ENCODE results near the gene ATP5IF1. TPM values are rescaled to one million over a fixed set of nuclear protein-coding genes. Genes with fewer than 3 reads are reported as not detected.
A peak's percentile ranks its signal among the peaks of the same experiment; 100 is the strongest.

The ATP5IF1 gene
- total RNA-seq, 2 donors from 2014 or later: 171 to 390 TPM

DNA sequence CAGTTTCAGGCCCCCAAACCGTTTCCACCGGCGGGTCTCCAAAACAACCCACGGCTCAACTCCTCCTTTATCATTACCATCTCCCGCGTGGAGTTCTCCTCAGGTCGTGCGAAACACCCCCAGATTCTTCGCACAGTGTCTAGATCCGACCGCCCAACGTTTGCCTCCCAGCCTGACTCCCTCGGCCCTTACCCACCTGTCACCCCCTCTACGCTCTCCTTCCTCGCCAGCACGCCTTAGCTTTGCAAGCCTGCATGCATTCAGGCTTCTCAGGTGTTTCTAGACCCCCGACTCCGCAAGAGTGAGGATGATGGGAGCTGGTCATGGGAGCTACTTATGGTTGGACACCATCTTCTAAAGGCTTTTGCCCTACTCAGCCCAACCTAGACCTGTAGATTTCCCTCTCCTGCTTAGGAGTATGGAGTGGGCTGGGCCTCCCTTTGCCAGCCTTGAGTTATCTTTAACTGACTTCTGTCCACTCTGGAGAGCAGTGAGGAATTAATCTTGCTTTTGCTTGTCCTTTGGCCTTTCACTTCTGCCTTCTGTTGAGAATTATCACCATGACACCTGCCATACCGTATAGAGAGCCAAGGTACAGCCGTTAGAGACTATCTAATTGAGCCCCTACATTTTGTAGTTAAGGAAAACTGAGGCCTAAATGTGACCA is 865 bp downstream of the ATP5IF1 start:
- intact Hi-C loops (cut with DNase I): no loop called here
- DNase-seq (ENCODE audit: low spot score): no peak
- TF ChIP-seq, protein P1, sequence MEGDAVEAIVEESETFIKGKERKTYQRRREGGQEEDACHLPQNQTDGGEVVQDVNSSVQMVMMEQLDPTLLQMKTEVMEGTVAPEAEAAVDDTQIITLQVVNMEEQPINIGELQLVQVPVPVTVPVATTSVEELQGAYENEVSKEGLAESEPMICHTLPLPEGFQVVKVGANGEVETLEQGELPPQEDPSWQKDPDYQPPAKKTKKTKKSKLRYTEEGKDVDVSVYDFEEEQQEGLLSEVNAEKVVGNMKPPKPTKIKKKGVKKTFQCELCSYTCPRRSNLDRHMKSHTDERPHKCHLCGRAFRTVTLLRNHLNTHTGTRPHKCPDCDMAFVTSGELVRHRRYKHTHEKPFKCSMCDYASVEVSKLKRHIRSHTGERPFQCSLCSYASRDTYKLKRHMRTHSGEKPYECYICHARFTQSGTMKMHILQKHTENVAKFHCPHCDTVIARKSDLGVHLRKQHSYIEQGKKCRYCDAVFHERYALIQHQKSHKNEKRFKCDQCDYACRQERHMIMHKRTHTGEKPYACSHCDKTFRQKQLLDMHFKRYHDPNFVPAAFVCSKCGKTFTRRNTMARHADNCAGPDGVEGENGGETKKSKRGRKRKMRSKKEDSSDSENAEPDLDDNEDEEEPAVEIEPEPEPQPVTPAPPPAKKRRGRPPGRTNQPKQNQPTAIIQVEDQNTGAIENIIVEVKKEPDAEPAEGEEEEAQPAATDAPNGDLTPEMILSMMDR (IDR thresholded peaks at IDR 0.05): no peak
- TF ChIP-seq POLR2AphosphoS5 (IDR thresholded peaks at IDR 0.05) (no peak), POLR2A (IDR thresholded peaks at IDR 0.05) (no peak)
- peaks cover 5% of the 10 kb centered on the region for H3K4me1 ChIP-seq (replicated peaks)
- 7% methylated on average over 20 of the region's 20 CpGs for WGBS
- peak overlapping the region; percentile 81 to 87 for H3K27ac ChIP-seq
- no peaks in the 10 kb centered on the region for H3K36me3 ChIP-seq
- H3K27me3 ChIP-seq (replicated peaks; ENCODE audit: insufficient read depth): no peaks in the 10 kb centered on the region
- peak overlapping the region; percentile 91 for H3K4me3 ChIP-seq
- no peaks in the 10 kb centered on the region for H3K9me3 ChIP-seq

DNA sequence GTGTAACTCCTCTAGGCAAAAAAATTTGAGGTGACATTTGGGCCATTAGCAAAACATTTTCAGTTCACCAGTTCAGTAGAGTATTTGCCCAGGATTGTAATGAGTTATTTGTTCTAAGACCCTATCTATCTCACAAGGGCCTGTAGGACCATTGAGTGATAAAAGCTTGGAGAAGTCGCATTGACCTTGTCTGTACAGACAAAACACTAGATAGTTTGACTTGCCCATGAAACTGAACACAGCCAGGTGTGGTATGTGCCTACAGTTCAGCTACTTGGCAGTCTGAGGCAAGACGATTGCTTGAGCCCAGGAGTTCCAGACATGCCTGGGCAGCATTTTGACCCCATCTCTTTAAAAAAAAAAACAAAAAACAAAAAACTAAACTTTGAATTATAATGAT is 3.1 kb downstream of the ATP5IF1 start:
- Histone ChIP-seq H3K4me3 (no peak overlapping the region), H3K27me3 (replicated peaks; ENCODE audit: insufficient read depth) (no peaks in the 10 kb centered on the region), H3K27ac (no peak overlapping the region), H3K36me3 (no peaks in the 10 kb centered on the region), H3K4me1 (replicated peaks) (peaks cover 5% of the 10 kb centered on the region), H3K9me3 (no peaks in the 10 kb centered on the region)
- intact Hi-C loops (cut with DNase I): no loop called here
- no peak for DNase-seq (ENCODE audit: low spot score)
- TF ChIP-seq POLR2AphosphoS5 (IDR thresholded peaks at IDR 0.05): no peak
- no peak for TF ChIP-seq POLR2A (IDR thresholded peaks at IDR 0.05)
- TF ChIP-seq, protein P1 (IDR thresholded peaks at IDR 0.05): no peak
- WGBS: 44% methylated on average over 2 of the region's 2 CpGs

DNA sequence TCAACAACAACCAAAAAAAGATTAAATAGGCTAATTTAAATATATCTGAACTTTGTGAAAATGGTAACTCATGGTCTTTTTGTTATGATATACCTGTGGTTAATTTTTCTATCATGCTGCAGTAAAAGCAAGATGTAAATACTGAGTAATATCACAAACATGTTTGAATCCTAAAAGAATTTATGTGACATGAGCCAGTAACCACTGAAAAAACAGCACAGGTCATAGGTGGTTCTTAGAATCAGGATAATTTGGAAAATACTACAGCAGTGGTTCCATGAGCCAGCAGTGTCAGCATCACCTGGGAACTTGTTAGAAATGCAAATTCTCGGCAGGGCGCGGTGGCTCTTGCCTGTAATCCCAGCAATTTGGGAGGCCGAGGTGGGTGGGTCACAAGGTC is 4.1 kb downstream of the ATP5IF1 start:
- Histone ChIP-seq H3K27ac (no peak overlapping the region), H3K4me3 (no peak overlapping the region), H3K27me3 (replicated peaks; ENCODE audit: insufficient read depth) (no peaks in the 10 kb centered on the region), H3K9me3 (no peaks in the 10 kb centered on the region), H3K4me1 (replicated peaks) (peaks cover 5% of the 10 kb centered on the region), H3K36me3 (no peaks in the 10 kb centered on the region)
- DNase-seq (ENCODE audit: low spot score): no peak
- TF ChIP-seq POLR2A (IDR thresholded peaks at IDR 0.05): no peak
- no peak for TF ChIP-seq POLR2AphosphoS5 (IDR thresholded peaks at IDR 0.05)
- TF ChIP-seq, protein P1 (IDR thresholded peaks at IDR 0.05): no peak
- 92% methylated on average over 4 of the region's 4 CpGs for WGBS
- intact Hi-C loops (cut with DNase I): no loop called here

DNA sequence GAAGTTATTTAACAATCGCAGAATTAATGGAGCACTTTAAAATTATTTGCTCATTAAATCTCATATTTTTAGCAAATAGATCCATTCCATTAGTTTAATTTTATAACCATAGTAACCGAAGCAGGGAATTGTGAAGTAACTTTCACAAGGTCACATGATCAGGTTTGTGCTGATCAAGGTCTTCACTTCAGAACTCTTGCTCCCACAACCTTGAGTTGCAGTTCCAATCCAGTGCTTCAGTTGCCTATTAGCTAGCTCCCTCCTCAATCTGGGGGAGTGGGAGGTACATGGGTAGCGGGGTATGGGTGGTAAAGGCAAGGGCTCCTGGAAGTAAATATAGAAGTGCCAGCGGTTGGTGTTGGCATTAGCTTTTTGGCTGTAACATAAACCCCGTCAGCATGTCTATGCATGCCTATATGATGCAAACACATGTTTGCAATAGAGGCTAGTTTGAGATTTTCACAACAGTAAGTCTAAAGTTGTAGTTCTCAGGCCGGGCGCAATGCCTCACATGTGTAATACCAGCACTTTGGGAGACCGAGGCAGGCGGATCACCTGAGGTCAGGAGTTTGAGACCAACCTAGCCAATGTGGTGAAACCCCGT is 5.8 kb downstream of the ATP5IF1 start:
- peak; percentile 64 for DNase-seq (ENCODE audit: low spot score)
- intact Hi-C loops (cut with DNase I): no loop called here
- Histone ChIP-seq H3K27me3 (replicated peaks; ENCODE audit: insufficient read depth) (no peaks in the 10 kb centered on the region), H3K27ac (no peak overlapping the region), H3K4me1 (replicated peaks) (peaks cover 5% of the 10 kb centered on the region), H3K4me3 (no peak overlapping the region), H3K9me3 (no peaks in the 10 kb centered on the region), H3K36me3 (no peaks in the 10 kb centered on the region)
- 53% methylated on average over 10 of the region's 10 CpGs for WGBS
- TF ChIP-seq, protein P1 (IDR thresholded peaks at IDR 0.05): no peak
- peak; percentile 75 for TF ChIP-seq POLR2AphosphoS5 (IDR thresholded peaks at IDR 0.05)
